Endothelial cell of umbilical vein (primary cell): Measurements from ENCODE around the gene ATG4D.
A peak's percentile ranks its signal among the peaks of the same experiment; 100 is the strongest.

ENCODE experiments used
- CTCF ChIP-seq, 2 donors: IDR thresholded peaks; 1 replicate in 1 of 2; 2 replicates in 1 of 2; pipeline ENCODE4 v1.5.1; 2011; ENCODE audit warnings: low read length in 2 of 2, mild to moderate bottlenecking in 2 of 2, moderate library complexity in 2 of 2, control low read depth in 1 of 2, inconsistent platforms in 1 of 2, low read depth in 1 of 2; ENCODE audit not compliant: insufficient read depth in 1 of 2; ENCODE audit errors: extremely low read depth in 1 of 2
- EZH2 ChIP-seq: IDR thresholded peaks from 2 replicates; pipeline ENCODE4 v1.6.1; 2012; ENCODE audit warnings: borderline replicate concordance, low read depth, mild to moderate bottlenecking, moderate library complexity, low read length, inconsistent platforms; ENCODE audit not compliant: severe bottlenecking
- GATA2 ChIP-seq: IDR thresholded peaks from 2 replicates; pipeline ENCODE4 v1.7.0; 2011; ENCODE audit warnings: low read depth, mild to moderate bottlenecking, moderate library complexity, mixed read lengths, low read length; ENCODE audit not compliant: insufficient read length, insufficient read depth
- TF ChIP-seq, protein P1 (sequence below): IDR thresholded peaks from 2 replicates; pipeline ENCODE4 v1.6.1; 2011; ENCODE audit not compliant: insufficient read depth, insufficient read length

GRCh38 chr19:10565028-10565566 is 21.4 kb downstream of the ATG4D start:
- TF ChIP-seq, protein P1, sequence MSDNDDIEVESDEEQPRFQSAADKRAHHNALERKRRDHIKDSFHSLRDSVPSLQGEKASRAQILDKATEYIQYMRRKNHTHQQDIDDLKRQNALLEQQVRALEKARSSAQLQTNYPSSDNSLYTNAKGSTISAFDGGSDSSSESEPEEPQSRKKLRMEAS: no peak
- peak in 1 of 2 donors; percentile 43 for TF ChIP-seq CTCF (IDR thresholded peaks at IDR 0.05; ENCODE audit: extremely low read depth in 1 of 2, insufficient read depth in 1 of 2, low read depth in 1 of 2, low read length in 2 of 2)
- no peak for TF ChIP-seq EZH2
- no peak for TF ChIP-seq GATA2
